Loucy (cell line): ENCODE data around the gene ETV3L.

Experiments used
- H2AFZ ChIP-seq: fragments of 200-600 bp; sonication (generic); 2 replicates; pipeline ENCODE4 v1.6.0; 2016; ENCODE audit warnings: antibody characterized with exemption, mild to moderate bottlenecking, low read length, moderate library complexity
- H3F3A ChIP-seq: fragments of 200-600 bp; 2 replicates; pipeline ENCODE4 v1.6.0; 2016; ENCODE audit warnings: antibody characterized with exemption, low read depth, mild to moderate bottlenecking
- H3K27me3 ChIP-seq: fragments of 200-600 bp; sonication (generic); 2 replicates; pipeline ENCODE4 v1.6.1; 2014; ENCODE audit warnings: low read length, mild to moderate bottlenecking; ENCODE audit not compliant: insufficient read depth, poor library complexity, severe bottlenecking
- H3K36me3 ChIP-seq: fragments of 200-600 bp; sonication (generic); 2 replicates; pipeline ENCODE4 v1.6.1; 2016; ENCODE audit warnings: low read length; ENCODE audit not compliant: insufficient read depth
- H3K4me1 ChIP-seq: fragments of 200-600 bp; sonication (generic); 2 replicates; pipeline ENCODE4 v1.5.1; 2014; ENCODE audit warnings: low read length, mild to moderate bottlenecking; ENCODE audit not compliant: insufficient read depth, poor library complexity, severe bottlenecking
- H3K4me2 ChIP-seq: fragments of 200-600 bp; sonication (generic); 2 replicates; pipeline ENCODE4 v1.6.0; 2014; ENCODE audit warnings: antibody characterized with exemption, low read length, low read depth, mild to moderate bottlenecking; ENCODE audit not compliant: poor library complexity, severe bottlenecking
- H3K4me3 ChIP-seq: fragments of 200-600 bp; sonication (generic); 2 replicates; pipeline ENCODE4 v1.5.1; 2014; ENCODE audit warnings: low read length, mild to moderate bottlenecking, mixed read lengths; ENCODE audit not compliant: poor library complexity, severe bottlenecking
- H3K79me2 ChIP-seq: fragments of 200-600 bp; sonication (generic); 2 replicates; pipeline ENCODE4 v1.6.1; 2014; ENCODE audit warnings: low read length; ENCODE audit not compliant: insufficient read depth
- H3K9ac ChIP-seq: fragments of 200-600 bp; sonication (generic); 2 replicates; pipeline ENCODE4 v1.6.0; 2014; ENCODE audit warnings: mild to moderate bottlenecking, low read depth, low read length, moderate library complexity; ENCODE audit not compliant: poor library complexity, severe bottlenecking
- H3K9me2 ChIP-seq: fragments of 200-600 bp; sonication (generic); replicated peaks from 2 replicates; pipeline ENCODE4 v1.6.1; 2016; ENCODE audit warnings: low read depth, low read length, mixed read lengths
- H3K9me3 ChIP-seq: fragments of 200-600 bp; sonication (generic); 2 replicates; pipeline ENCODE4 v1.6.1; 2014; ENCODE audit warnings: mild to moderate bottlenecking, antibody characterized with exemption, low read length, low read depth; ENCODE audit not compliant: insufficient read depth
- H4K20me1 ChIP-seq: fragments of 200-600 bp; sonication (generic); 2 replicates; pipeline ENCODE4 v1.6.0; 2014; ENCODE audit warnings: antibody characterized with exemption, low read length, mild to moderate bottlenecking; ENCODE audit not compliant: insufficient read depth, poor library complexity, severe bottlenecking
- CTCF ChIP-seq: fragments of 200-600 bp; sonication (generic); conservative IDR thresholded peaks from 2 replicates; pipeline ENCODE4 v1.5.1; 2014; ENCODE audit warnings: mild to moderate bottlenecking, antibody characterized with exemption, low read length
- EZH2phosphoT487 ChIP-seq: fragments of 200-600 bp; IDR thresholded peaks from 2 replicates; pipeline ENCODE4 v1.6.1; 2018; ENCODE audit warnings: antibody characterized with exemption, mild to moderate bottlenecking, moderate library complexity, borderline replicate concordance

Gene ETV3L

GRCh38 chr1:157111396-157112165 is 12.0 kb upstream of the ETV3L start:
- Histone ChIP-seq H3F3A (no peaks in the 10 kb centered on the region), H2AFZ (no peak overlapping the region), H3K4me3 (no peak overlapping the region), H3K9me2 (no peaks in the 10 kb centered on the region), H3K27me3 (no peaks in the 10 kb centered on the region), H3K9ac (no peak overlapping the region), H3K79me2 (no peaks in the 10 kb centered on the region), H3K36me3 (no peaks in the 10 kb centered on the region), H3K9me3 (no peaks in the 10 kb centered on the region), H4K20me1 (no peaks in the 10 kb centered on the region), H3K4me2 (no peak overlapping the region), H3K4me1 (no peaks in the 10 kb centered on the region)
- TF ChIP-seq EZH2phosphoT487: no peak
- no peak for TF ChIP-seq CTCF

- TF ChIP-seq CTCF (no peak), EZH2phosphoT487 (no peak)
- Histone ChIP-seq H3F3A (no peaks in the 10 kb centered on the region), H3K36me3 (no peaks in the 10 kb centered on the region), H3K9me2 (no peaks in the 10 kb centered on the region), H3K4me1 (no peaks in the 10 kb centered on the region), H3K4me3 (no peak overlapping the region), H3K9ac (no peak overlapping the region), H3K79me2 (no peaks in the 10 kb centered on the region), H2AFZ (no peak overlapping the region), H3K27me3 (no peaks in the 10 kb centered on the region), H3K9me3 (no peaks in the 10 kb centered on the region), H3K4me2 (no peak overlapping the region), H4K20me1 (no peaks in the 10 kb centered on the region)
Measured at GRCh38 chr1:157110686-157111085, 11.1 kb upstream of the ETV3L start.

GRCh38 chr1:157110003-157110402 is 10.4 kb upstream of the ETV3L start:
- no peak overlapping the region for H3K9ac ChIP-seq
- no peaks in the 10 kb centered on the region for H3F3A ChIP-seq
- no peak overlapping the region for H3K4me2 ChIP-seq
- H2AFZ ChIP-seq: no peak overlapping the region
- no peaks in the 10 kb centered on the region for H3K9me2 ChIP-seq
- H3K9me3 ChIP-seq: no peaks in the 10 kb centered on the region
- no peaks in the 10 kb centered on the region for H3K79me2 ChIP-seq
- no peak overlapping the region for H3K4me3 ChIP-seq
- no peak for TF ChIP-seq CTCF
- no peak for TF ChIP-seq EZH2phosphoT487
- H4K20me1 ChIP-seq: no peaks in the 10 kb centered on the region
- no peaks in the 10 kb centered on the region for H3K36me3 ChIP-seq
- no peaks in the 10 kb centered on the region for H3K4me1 ChIP-seq
- no peaks in the 10 kb centered on the region for H3K27me3 ChIP-seq
